Caco-2 (cell line): ENCODE measurements around the gene PLA2G2C. TPM values are rescaled to one million over a fixed set of nuclear protein-coding genes. Genes with fewer than 3 reads are reported as not detected.

Experiments used
- BruUV-seq: library from RNA; stranded (reverse); fragments of 400-500 nt; replicated peaks from 2 replicates; lab custom pipeline; 2021; lab: Mats Ljungman, UMichigan
- CTCF ChIA-PET: fragments of 300-600 bp; sonication (Branson Sonifier 250); formaldehyde crosslinking; loops from one replicate; lab custom pipeline; 2022; ENCODE audit warnings: antibody characterized with exemption; lab: Charles Lee
- POLR2A ChIA-PET: fragments of 300-600 bp; sonication (Branson Sonifier 250); formaldehyde crosslinking; loops from one replicate; lab custom pipeline; 2022; ENCODE audit warnings: antibody characterized with exemption; lab: Charles Lee
- DNase-seq, 2 experiments: peaks; one replicate each; pipeline versions ENCODE4 v3.0.0 to v3.0.0-alpha.2; 2020 to 2022
- H3K27me3 ChIP-seq: replicated peaks from 2 replicates; pipeline ENCODE4 v1.6.0; 2011; ENCODE audit warnings: low read length; ENCODE audit not compliant: control insufficient read depth, insufficient read depth
- H3K36me3 ChIP-seq: 2 replicates; pipeline ENCODE4 v1.5.1; 2011; ENCODE audit warnings: low read length; ENCODE audit not compliant: control insufficient read depth, insufficient read depth
- H3K4me1 ChIP-seq: fragments of 250-450 bp; sonication (Bioruptor Pico); 2 replicates; pipeline ENCODE4 v1.5.1; 2020; ENCODE audit warnings: mild to moderate bottlenecking
- H3K4me3 ChIP-seq: 2 replicates; pipeline ENCODE4 v1.5.1; 2011; ENCODE audit warnings: low read depth, mild to moderate bottlenecking, control low read depth, low read length
- H3K9me3 ChIP-seq: fragments of 250-450 bp; sonication (Bioruptor Pico); 2 replicates; pipeline ENCODE4 v1.5.1; 2020; ENCODE audit warnings: mild to moderate bottlenecking, moderate library complexity
- H3K27ac Mint-ChIP-seq: one replicate; pipeline ENCODE4 v1.8.0; 2022; ENCODE audit warnings: mixed read lengths; ENCODE audit not compliant: unreplicated experiment
- H3K27me3 Mint-ChIP-seq: one replicate; pipeline ENCODE4 v1.8.0; 2022; ENCODE audit warnings: mixed read lengths; ENCODE audit not compliant: insufficient read depth, unreplicated experiment
- H3K36me3 Mint-ChIP-seq: one replicate; pipeline ENCODE4 v1.8.0; 2022; ENCODE audit warnings: mild to moderate bottlenecking, mixed read lengths; ENCODE audit not compliant: insufficient read depth, unreplicated experiment
- H3K4me1 Mint-ChIP-seq: one replicate; pipeline ENCODE4 v1.8.0; 2022; ENCODE audit warnings: low read depth, mixed read lengths; ENCODE audit not compliant: unreplicated experiment
- H3K4me3 Mint-ChIP-seq: one replicate; pipeline ENCODE4 v1.8.0; 2022; ENCODE audit warnings: mild to moderate bottlenecking, moderate library complexity, mixed read lengths; ENCODE audit not compliant: unreplicated experiment
- H3K9me3 Mint-ChIP-seq: one replicate; pipeline ENCODE4 v1.8.0; 2022; ENCODE audit warnings: mixed read lengths; ENCODE audit not compliant: unreplicated experiment
- intact Hi-C: fragments of 100-400 bp; cut with micrococcal nuclease; formaldehyde crosslinking; loops from one replicate; pipeline ENCODE4 v1.10.0; 2022; ENCODE audit not compliant: unreplicated experiment
- total RNA-seq: library from RNA; stranded (reverse); gene quantifications from 2 replicates; pipeline ENCODE4 v1.2.3, GENCODE V29; 2022
- TF ChIP-seq, protein P1 (sequence below), 2 experiments: fragments of 200-600 bp in 1 of 2; IDR thresholded peaks; 1 replicate in 1 of 2; 2 replicates in 1 of 2; pipeline versions ENCODE4 v1.5.1 to v1.8.0; 2011 to 2022; ENCODE audit warnings: antibody characterized with exemption in 1 of 2, control low read depth in 1 of 2, inconsistent platforms in 1 of 2, low read depth in 1 of 2, low read length in 1 of 2, mild to moderate bottlenecking in 1 of 2, moderate library complexity in 1 of 2; ENCODE audit not compliant: insufficient read depth in 1 of 2, severe bottlenecking in 1 of 2, unreplicated experiment in 1 of 2

PLA2G2C gene
- total RNA-seq, 1 experiment from 2014 or later, result not detected

DNA sequence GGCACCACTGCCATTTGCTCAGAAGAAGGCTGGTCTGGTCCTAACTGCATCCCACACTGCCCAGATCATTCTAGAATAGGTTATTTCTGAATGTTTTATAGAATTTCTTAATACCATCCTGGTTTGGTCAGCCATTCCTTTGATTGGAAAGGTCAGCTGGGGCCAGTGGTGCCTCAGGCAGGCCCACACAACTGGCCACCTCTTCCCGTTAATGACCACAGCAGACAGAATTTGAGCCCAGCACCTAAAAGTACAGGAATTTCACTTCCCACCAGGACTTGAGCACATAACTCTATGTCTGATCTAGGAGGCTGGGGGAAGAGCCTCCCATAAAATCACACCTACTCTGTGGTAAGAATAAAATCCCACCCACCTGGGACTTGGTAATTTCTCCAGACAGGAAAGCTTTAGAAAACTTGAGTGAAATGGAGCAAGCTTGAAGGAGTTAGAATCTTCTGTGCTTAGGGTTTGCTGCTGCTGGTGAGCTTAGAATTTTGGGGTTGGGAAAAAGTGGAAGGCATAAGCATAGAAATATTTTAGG, 6.6 kb upstream of the PLA2G2C start:
- no peaks in the 10 kb centered on the region for H3K27me3 ChIP-seq
- no TSS peak for BruUV-seq
- CTCF ChIA-PET, result no interaction called here

DNA sequence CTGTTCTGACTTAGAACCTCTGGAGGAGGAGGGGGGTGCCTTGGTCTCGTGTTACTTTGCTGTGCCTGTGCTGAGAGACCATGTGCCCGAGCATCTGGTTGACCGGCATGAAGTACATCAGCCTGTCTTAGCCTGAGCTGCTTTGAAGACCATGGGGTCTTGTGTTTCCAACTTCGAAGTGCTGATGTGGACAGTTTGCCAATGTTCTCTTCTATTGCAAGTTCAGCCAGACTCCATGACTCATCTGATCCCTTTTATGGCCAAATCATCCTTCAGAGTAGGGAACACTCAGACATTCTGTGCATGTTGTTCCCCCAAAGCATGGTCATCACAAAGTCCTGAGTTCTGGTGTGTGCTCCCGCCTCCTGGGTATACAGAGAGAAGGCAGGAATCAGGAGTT, 6.0 kb upstream of the PLA2G2C start:
- Histone ChIP-seq H3K9me3 (no peaks in the 10 kb centered on the region), H3K27me3 (no peaks in the 10 kb centered on the region), H3K4me3 (no peak overlapping the region), H3K36me3 (no peaks in the 10 kb centered on the region), H3K4me1 (no peaks in the 10 kb centered on the region)
- no peaks in the 10 kb centered on the region for H3K9me3 Mint-ChIP-seq
- TF ChIP-seq, protein P1, sequence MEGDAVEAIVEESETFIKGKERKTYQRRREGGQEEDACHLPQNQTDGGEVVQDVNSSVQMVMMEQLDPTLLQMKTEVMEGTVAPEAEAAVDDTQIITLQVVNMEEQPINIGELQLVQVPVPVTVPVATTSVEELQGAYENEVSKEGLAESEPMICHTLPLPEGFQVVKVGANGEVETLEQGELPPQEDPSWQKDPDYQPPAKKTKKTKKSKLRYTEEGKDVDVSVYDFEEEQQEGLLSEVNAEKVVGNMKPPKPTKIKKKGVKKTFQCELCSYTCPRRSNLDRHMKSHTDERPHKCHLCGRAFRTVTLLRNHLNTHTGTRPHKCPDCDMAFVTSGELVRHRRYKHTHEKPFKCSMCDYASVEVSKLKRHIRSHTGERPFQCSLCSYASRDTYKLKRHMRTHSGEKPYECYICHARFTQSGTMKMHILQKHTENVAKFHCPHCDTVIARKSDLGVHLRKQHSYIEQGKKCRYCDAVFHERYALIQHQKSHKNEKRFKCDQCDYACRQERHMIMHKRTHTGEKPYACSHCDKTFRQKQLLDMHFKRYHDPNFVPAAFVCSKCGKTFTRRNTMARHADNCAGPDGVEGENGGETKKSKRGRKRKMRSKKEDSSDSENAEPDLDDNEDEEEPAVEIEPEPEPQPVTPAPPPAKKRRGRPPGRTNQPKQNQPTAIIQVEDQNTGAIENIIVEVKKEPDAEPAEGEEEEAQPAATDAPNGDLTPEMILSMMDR (IDR thresholded peaks at IDR 0.05; ENCODE audit: insufficient read depth in 1 of 2, low read depth in 1 of 2, low read length in 1 of 2, severe bottlenecking in 1 of 2, unreplicated experiment in 1 of 2), result no peak
- no peak overlapping the region for H3K27ac Mint-ChIP-seq
- no TSS peak for BruUV-seq
- H3K36me3 Mint-ChIP-seq, result no peaks in the 10 kb centered on the region
- H3K4me1 Mint-ChIP-seq, result no peaks in the 10 kb centered on the region
- POLR2A ChIA-PET, result no interaction called here
- no peak for DNase-seq
- no peak overlapping the region for H3K4me3 Mint-ChIP-seq
- intact Hi-C loops, result no loop called here
- H3K27me3 Mint-ChIP-seq, result peaks cover 12% of the 10 kb centered on the region
- CTCF ChIA-PET, result no interaction called here

More for the DNA sequence above, 6.6 kb upstream of the PLA2G2C start:
- no peak overlapping the region for H3K4me3 Mint-ChIP-seq
- peaks cover 11% of the 10 kb centered on the region for H3K27me3 Mint-ChIP-seq
- no peak for DNase-seq
- Histone ChIP-seq H3K36me3 (no peaks in the 10 kb centered on the region), H3K4me1 (no peaks in the 10 kb centered on the region), H3K4me3 (no peak overlapping the region), H3K9me3 (no peaks in the 10 kb centered on the region)
- H3K27ac Mint-ChIP-seq, result no peak overlapping the region
- TF ChIP-seq, protein P1 (IDR thresholded peaks at IDR 0.05; ENCODE audit: insufficient read depth in 1 of 2, low read depth in 1 of 2, low read length in 1 of 2, severe bottlenecking in 1 of 2, unreplicated experiment in 1 of 2), result no peak
- no peaks in the 10 kb centered on the region for H3K36me3 Mint-ChIP-seq
- intact Hi-C loops, result no loop called here
- H3K4me1 Mint-ChIP-seq, result no peaks in the 10 kb centered on the region
- H3K9me3 Mint-ChIP-seq, result no peaks in the 10 kb centered on the region
- POLR2A ChIA-PET, result no interaction called here

DNA sequence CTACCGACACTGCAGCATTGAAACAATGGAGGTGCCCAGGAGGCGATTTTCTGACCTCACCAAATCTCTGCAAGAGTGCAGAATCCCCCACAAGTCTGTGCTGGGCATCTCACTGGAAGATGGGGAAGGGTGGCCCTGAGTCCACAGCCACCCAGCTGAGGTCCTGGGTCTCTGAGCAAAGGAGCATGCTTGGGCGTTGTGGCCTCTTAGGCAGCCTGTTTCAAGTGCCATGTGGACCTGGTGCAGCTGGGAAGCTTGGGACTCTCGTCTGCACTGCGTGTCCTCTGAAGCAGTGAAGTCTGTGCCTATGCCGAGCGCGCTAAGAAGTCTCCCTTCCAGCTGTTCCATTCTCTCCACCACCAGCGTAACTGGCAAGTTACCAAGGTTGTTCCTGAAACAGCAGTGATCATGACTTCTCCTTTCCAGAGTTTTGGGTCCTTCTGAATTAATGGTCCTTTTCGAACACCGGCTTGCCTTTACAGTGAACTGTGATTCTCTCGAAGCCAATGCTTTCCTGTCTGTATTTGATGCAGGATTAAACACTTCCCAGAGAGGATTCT, 5.0 kb upstream of the PLA2G2C start:
- no peak overlapping the region for H3K4me3 ChIP-seq
- no peaks in the 10 kb centered on the region for H3K4me1 ChIP-seq
- intact Hi-C loops, result no loop called here
- H3K9me3 Mint-ChIP-seq, result no peaks in the 10 kb centered on the region
- no peaks in the 10 kb centered on the region for H3K36me3 Mint-ChIP-seq
- CTCF ChIA-PET, result no interaction called here
- H3K4me3 Mint-ChIP-seq, result no peak overlapping the region
- H3K36me3 ChIP-seq, result no peaks in the 10 kb centered on the region
- H3K9me3 ChIP-seq, result no peaks in the 10 kb centered on the region
- H3K27me3 Mint-ChIP-seq, result peaks cover 12% of the 10 kb centered on the region
- no TSS peak for BruUV-seq
- TF ChIP-seq, protein P1 (IDR thresholded peaks at IDR 0.05; ENCODE audit: insufficient read depth in 1 of 2, low read depth in 1 of 2, low read length in 1 of 2, severe bottlenecking in 1 of 2, unreplicated experiment in 1 of 2), result no peak
- H3K27ac Mint-ChIP-seq, result no peak overlapping the region
- POLR2A ChIA-PET, result no interaction called here
- no peaks in the 10 kb centered on the region for H3K4me1 Mint-ChIP-seq
- H3K27me3 ChIP-seq, result no peaks in the 10 kb centered on the region
- no peak for DNase-seq
